Neural progenitor cell (in vitro differentiated cells): Measurements from ENCODE around the gene TTLL12. TPM values are rescaled to one million over a fixed set of nuclear protein-coding genes. Genes with fewer than 3 reads are reported as not detected.
A peak's percentile ranks its signal among the peaks of the same experiment; 100 is the strongest.

ENCODE experiments used
- DNase-seq: peaks from one replicate; pipeline ENCODE4 v3.0.0-alpha.2; 2016; ENCODE audit warnings: low spot score
- H2AFZ ChIP-seq: fragments of 200-600 bp; sonication (generic); replicated peaks from 2 replicates; pipeline ENCODE4 v1.6.1; 2016; ENCODE audit warnings: antibody characterized with exemption
- H3F3A ChIP-seq: fragments of 200-600 bp; sonication (generic); 2 replicates; pipeline ENCODE4 v1.6.1; 2016; ENCODE audit warnings: antibody characterized with exemption, low read depth
- H3K27ac ChIP-seq: fragments of 200-600 bp; sonication (generic); 2 replicates; pipeline ENCODE4 v1.5.1; 2016; ENCODE audit warnings: mild to moderate bottlenecking
- H3K27me3 ChIP-seq: fragments of 200-600 bp; sonication (generic); 2 replicates; pipeline ENCODE4 v1.6.1; 2016; ENCODE audit warnings: mild to moderate bottlenecking, moderate library complexity
- H3K36me3 ChIP-seq: fragments of 200-600 bp; sonication (generic); 2 replicates; pipeline ENCODE4 v1.5.1; 2016
- H3K4me1 ChIP-seq: fragments of 200-600 bp; sonication (generic); 2 replicates; pipeline ENCODE4 v1.6.1; 2016; ENCODE audit warnings: mixed run types
- H3K4me2 ChIP-seq: fragments of 200-600 bp; sonication (generic); 2 replicates; pipeline ENCODE4 v1.6.1; 2016
- H3K4me3 ChIP-seq: fragments of 200-600 bp; sonication (generic); 2 replicates; pipeline ENCODE4 v1.5.1; 2016
- H3K79me2 ChIP-seq: fragments of 200-600 bp; sonication (generic); 2 replicates; pipeline ENCODE4 v1.6.1; 2016; ENCODE audit warnings: low read depth
- H3K9ac ChIP-seq: fragments of 200-600 bp; sonication (generic); 2 replicates; pipeline ENCODE4 v1.6.1; 2016
- H3K9me3 ChIP-seq: fragments of 200-600 bp; sonication (generic); 2 replicates; pipeline ENCODE4 v1.5.1; 2016; ENCODE audit warnings: low read depth
- H4K20me1 ChIP-seq: fragments of 200-600 bp; sonication (generic); 2 replicates; pipeline ENCODE4 v1.6.1; 2016; ENCODE audit warnings: low read depth
- H3K27ac Mint-ChIP-seq: 3 replicates; pipeline ENCODE4 v1.8.0; 2021; ENCODE audit warnings: mixed read lengths
- H3K27me3 Mint-ChIP-seq: 2 replicates; pipeline ENCODE4 v1.8.0; 2022; ENCODE audit warnings: low read depth, mild to moderate bottlenecking, inconsistent platforms, moderate library complexity, mixed read lengths; ENCODE audit not compliant: insufficient read depth
- H3K36me3 Mint-ChIP-seq: 3 replicates; pipeline ENCODE4 v1.8.0; 2021; ENCODE audit warnings: mixed read lengths
- H3K4me1 Mint-ChIP-seq: 3 replicates; pipeline ENCODE4 v1.8.0; 2021; ENCODE audit warnings: mixed read lengths
- H3K4me3 Mint-ChIP-seq: 3 replicates; pipeline ENCODE4 v1.8.0; 2021; ENCODE audit warnings: mild to moderate bottlenecking, moderate library complexity, mixed read lengths
- H3K9me3 Mint-ChIP-seq: 3 replicates; pipeline ENCODE4 v1.8.0; 2020; ENCODE audit warnings: mixed read lengths
- CTCF ChIP-seq: fragments of 200-600 bp; sonication (generic); IDR thresholded peaks from 2 replicates; pipeline ENCODE4 v1.5.1; 2017; ENCODE audit warnings: antibody characterized with exemption, mild to moderate bottlenecking
- EZH2 ChIP-seq: fragments of 200-600 bp; sonication (generic); IDR thresholded peaks from 2 replicates; pipeline ENCODE4 v1.6.1; 2017; ENCODE audit warnings: antibody characterized with exemption, mild to moderate bottlenecking, moderate library complexity
- EZH2phosphoT487 ChIP-seq: fragments of 200-600 bp; sonication (generic); IDR thresholded peaks from 2 replicates; pipeline ENCODE4 v1.6.1; 2017; ENCODE audit warnings: antibody characterized with exemption
- total RNA-seq: library from RNA; depleted of rRNA; stranded (reverse); fragments of >200 nt; gene quantifications from 2 replicates; pipeline ENCODE4 v1.2.3, GENCODE V29; 2015; ENCODE audit warnings: low replicate concordance

The TTLL12 gene
- total RNA-seq, 1 donor from 2014 or later: 27.8 TPM

GRCh38 chr22:43152003-43152356 is 35.0 kb downstream of the TTLL12 start:
- no peaks in the 10 kb centered on the region for H3K9me3 ChIP-seq

GRCh38 chr22:43151251-43152002 is 35.5 kb downstream of the TTLL12 start, which contains the start of gene TSPO:
Gene TSPO (plus strand): TSS chr22:43151559. CDS start chr22:43159239, 7,680 bp downstream.
- H3K27ac ChIP-seq: no peak within 1 kb of the TSS
- Mint-ChIP-seq H3K27ac (peak within 1 kb of the TSS; percentile 57), H3K4me1 (peaks cover 6% of the 10 kb centered on the region)

More at GRCh38 chr22:43152003-43152356, 35.0 kb downstream of the TTLL12 start:
- Mint-ChIP-seq H3K36me3 (no peaks in the 10 kb centered on the region), H3K27ac (no peak overlapping the region), H3K9me3 (no peaks in the 10 kb centered on the region), H3K27me3 (peaks cover 6% of the 10 kb centered on the region), H3K4me1 (peaks cover 6% of the 10 kb centered on the region), H3K4me3 (peak overlapping the region; percentile 27)
- Histone ChIP-seq H3K9ac (no peak overlapping the region), H3F3A (peaks cover 4% of the 10 kb centered on the region), H3K27me3 (peaks cover 39% of the 10 kb centered on the region), H2AFZ (peak overlapping the region; percentile 84), H3K4me2 (peak overlapping the region; percentile 80), H4K20me1 (no peaks in the 10 kb centered on the region), H3K4me3 (peak overlapping the region; percentile 54), H3K79me2 (no peaks in the 10 kb centered on the region), H3K27ac (no peak overlapping the region), H3K4me1 (peaks cover 13% of the 10 kb centered on the region), H3K36me3 (no peaks in the 10 kb centered on the region)
- TF ChIP-seq EZH2 (no peak), EZH2phosphoT487 (no peak), CTCF (no peak)
- no peak for DNase-seq

GRCh38 chr22:43150731-43151206 is 36.2 kb downstream of the TTLL12 start:
- Histone ChIP-seq H3K79me2 (no peaks in the 10 kb centered on the region), H3K36me3 (no peaks in the 10 kb centered on the region), H2AFZ (peak overlapping the region; percentile 84), H3K9me3 (no peaks in the 10 kb centered on the region), H3K4me1 (peaks cover 13% of the 10 kb centered on the region), H4K20me1 (no peaks in the 10 kb centered on the region), H3K9ac (no peak overlapping the region), H3K4me2 (peak overlapping the region; percentile 80), H3F3A (peaks cover 4% of the 10 kb centered on the region), H3K27me3 (peaks cover 39% of the 10 kb centered on the region), H3K27ac (no peak overlapping the region), H3K4me3 (peak overlapping the region; percentile 54)
- peaks cover 6% of the 10 kb centered on the region for H3K4me1 Mint-ChIP-seq
- TF ChIP-seq EZH2phosphoT487 (no peak), EZH2 (no peak), CTCF (no peak)
- H3K27ac Mint-ChIP-seq: peak overlapping the region; percentile 57
- H3K4me3 Mint-ChIP-seq: peak overlapping the region; percentile 86
- H3K27me3 Mint-ChIP-seq: peaks cover 4% of the 10 kb centered on the region
- DNase-seq: no peak
- no peaks in the 10 kb centered on the region for H3K36me3 Mint-ChIP-seq
- H3K9me3 Mint-ChIP-seq: no peaks in the 10 kb centered on the region

More at GRCh38 chr22:43151251-43152002, 35.5 kb downstream of the TTLL12 start, which contains the start of gene TSPO:
- H3K9me3 ChIP-seq: no peaks in the 10 kb centered on the region
- TF ChIP-seq EZH2phosphoT487 (no peak), EZH2 (peak; percentile 40)
- H3K79me2 ChIP-seq: no peaks in the 10 kb centered on the region
- peak within 1 kb of the TSS; percentile 80 for H3K4me2 ChIP-seq
- no peaks in the 10 kb centered on the region for H3K36me3 ChIP-seq
- Mint-ChIP-seq H3K27me3 (peaks cover 4% of the 10 kb centered on the region), H3K36me3 (no peaks in the 10 kb centered on the region), H3K4me3 (peak within 1 kb of the TSS; percentile 86), H3K9me3 (no peaks in the 10 kb centered on the region)
- no peaks in the 10 kb centered on the region for H4K20me1 ChIP-seq
- H3K9ac ChIP-seq: no peak within 1 kb of the TSS
- peak within 1 kb of the TSS; percentile 54 for H3K4me3 ChIP-seq
- H3K4me1 ChIP-seq: peaks cover 13% of the 10 kb centered on the region
- DNase-seq: peak; percentile 54
- H3F3A ChIP-seq: peaks cover 4% of the 10 kb centered on the region
- peaks cover 39% of the 10 kb centered on the region for H3K27me3 ChIP-seq
- peak within 1 kb of the TSS; percentile 84 for H2AFZ ChIP-seq

- Mint-ChIP-seq H3K9me3 (no peaks in the 10 kb centered on the region), H3K27me3 (peaks cover 7% of the 10 kb centered on the region), H3K4me3 (no peak overlapping the region), H3K27ac (no peak overlapping the region), H3K36me3 (no peaks in the 10 kb centered on the region), H3K4me1 (peaks cover 9% of the 10 kb centered on the region)
- Histone ChIP-seq H3K9me3 (no peaks in the 10 kb centered on the region), H3K4me1 (peaks cover 15% of the 10 kb centered on the region), H3K36me3 (no peaks in the 10 kb centered on the region), H3K27ac (no peak overlapping the region), H4K20me1 (no peaks in the 10 kb centered on the region), H3K9ac (no peak overlapping the region), H3K79me2 (no peaks in the 10 kb centered on the region), H3K4me2 (no peak overlapping the region), H2AFZ (no peak overlapping the region), H3K27me3 (peaks cover 39% of the 10 kb centered on the region), H3K4me3 (no peak overlapping the region), H3F3A (peaks cover 8% of the 10 kb centered on the region)
- TF ChIP-seq EZH2 (no peak), CTCF (no peak), EZH2phosphoT487 (no peak)
- no peak for DNase-seq
Measured at GRCh38 chr22:43148581-43148980, 38.4 kb downstream of the TTLL12 start.
